NOMO-1 treated with dmso at 0.1 percent for 144 hours (cell line): Measurements from ENCODE around the gene FREM3.
A peak's percentile ranks its signal among the peaks of the same experiment; 100 is the strongest.
"Not testable (repeated sequence)": the region's sequence is repeated elsewhere in the genome, so short reads cannot be mapped to it uniquely, and the experiment has no call there.

Source experiments
- DNase-seq: peaks from one replicate; lab custom pipeline; 2025; ENCODE audit not compliant: unreplicated experiment; lab: John Stamatoyannopoulos, UW

The FREM3 gene

GRCh38 chr4:143585548-143585947 is 114.9 kb downstream of the FREM3 start:
- DNase-seq = no peak

- DNase-seq = no peak
Measured at GRCh38 chr4:143581331-143581946, 119.0 kb downstream of the FREM3 start.

GRCh38 chr4:143575331-143575730 is 125.1 kb downstream of the FREM3 start:
- no peak for DNase-seq

GRCh38 chr4:143564472-143564871 is 136.0 kb downstream of the FREM3 start:
- DNase-seq = no peak

GRCh38 chr4:143559757-143560147 is 140.7 kb downstream of the FREM3 start:
- DNase-seq = no peak

GRCh38 chr4:143558823-143559756 is 141.4 kb downstream of the FREM3 start:
- DNase-seq = peak; percentile 2

- no peak for DNase-seq
Measured at GRCh38 chr4:143558286-143558685, 142.2 kb downstream of the FREM3 start.

GRCh38 chr4:143555676-143556075 is 144.8 kb downstream of the FREM3 start:
- no peak for DNase-seq

- DNase-seq = no peak
Measured at GRCh38 chr4:143554728-143555597, 145.5 kb downstream of the FREM3 start.

- DNase-seq = no peak
Measured at GRCh38 chr4:143549928-143550327, 150.5 kb downstream of the FREM3 start.

GRCh38 chr4:143539670-143540023 is 160.8 kb downstream of the FREM3 start:
- no peak for DNase-seq

- DNase-seq = no peak
Measured at GRCh38 chr4:143538979-143539669, 161.4 kb downstream of the FREM3 start.

- no peak for DNase-seq
Measured at GRCh38 chr4:143531788-143532491, 168.5 kb downstream of the FREM3 start.

- DNase-seq = no peak
Measured at GRCh38 chr4:143531380-143531779, 169.1 kb downstream of the FREM3 start.

- DNase-seq = not testable (repeated sequence)
Measured at GRCh38 chr4:143528046-143528445, 172.4 kb downstream of the FREM3 start.
